Retina (tissue), 1 donor: ENCODE measurements around the gene CLOCK.

Experiments
- DNase-seq: peaks from one replicate; pipeline ENCODE4 v3.0.0-alpha.2; 2016

CLOCK gene

DNA sequence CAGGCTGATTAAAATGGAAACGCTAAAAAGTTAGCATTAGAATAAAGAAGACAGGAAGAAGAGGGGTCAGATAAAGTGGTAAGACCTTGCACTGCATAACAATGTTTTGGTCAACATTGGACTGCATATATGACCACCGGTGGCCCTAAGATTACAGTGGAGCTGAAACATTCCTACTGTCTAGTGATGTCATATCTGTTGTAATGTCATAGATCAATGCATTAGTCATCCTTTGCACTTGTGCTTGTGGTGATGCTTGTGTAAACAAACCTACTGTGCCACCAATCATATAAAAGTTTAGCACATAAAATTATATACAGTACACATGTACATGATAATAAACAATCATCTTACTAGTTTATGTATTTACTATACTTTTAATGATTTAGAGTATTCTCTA, 78.0 kb downstream of the CLOCK start:
- no peak for DNase-seq

DNA sequence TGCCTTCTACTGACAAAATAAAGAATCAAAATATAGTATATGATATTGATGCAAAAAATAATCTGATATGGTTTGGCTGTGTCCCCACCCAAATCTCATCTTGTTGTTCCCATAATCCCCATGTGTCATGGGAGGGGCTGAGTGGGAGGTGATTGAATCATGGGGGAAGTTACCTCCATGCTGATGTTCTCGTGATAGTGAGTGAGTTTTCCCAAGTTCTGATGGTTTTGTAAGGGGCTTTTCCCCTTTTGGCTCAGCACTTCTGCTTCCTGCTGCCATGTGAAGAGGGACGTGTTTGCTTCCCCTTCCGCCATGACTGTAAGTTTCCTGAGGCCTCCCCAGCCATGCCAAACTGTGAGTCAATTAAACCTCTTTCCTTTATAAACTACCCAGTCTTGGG, 80.7 kb downstream of the CLOCK start:
- no peak for DNase-seq

DNA sequence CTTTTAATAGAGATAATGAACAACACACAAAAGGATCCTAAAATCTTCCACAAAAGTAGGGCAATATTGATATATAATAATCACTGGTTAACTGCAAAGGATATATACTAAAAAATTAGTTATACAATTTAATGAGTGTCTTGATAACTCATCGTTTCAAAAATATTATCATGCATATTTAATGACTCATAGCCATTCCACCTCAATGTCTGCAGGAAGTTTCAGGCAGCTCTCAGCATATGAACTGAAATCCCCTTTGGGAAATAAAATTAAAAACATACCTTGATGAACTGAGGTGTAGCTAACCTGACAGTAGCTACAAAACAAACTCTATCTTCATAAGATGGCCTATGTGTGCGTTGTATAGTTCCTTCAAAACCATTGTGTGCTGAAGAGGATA, 88.1 kb downstream of the CLOCK start:
- DNase-seq = no peak

DNA sequence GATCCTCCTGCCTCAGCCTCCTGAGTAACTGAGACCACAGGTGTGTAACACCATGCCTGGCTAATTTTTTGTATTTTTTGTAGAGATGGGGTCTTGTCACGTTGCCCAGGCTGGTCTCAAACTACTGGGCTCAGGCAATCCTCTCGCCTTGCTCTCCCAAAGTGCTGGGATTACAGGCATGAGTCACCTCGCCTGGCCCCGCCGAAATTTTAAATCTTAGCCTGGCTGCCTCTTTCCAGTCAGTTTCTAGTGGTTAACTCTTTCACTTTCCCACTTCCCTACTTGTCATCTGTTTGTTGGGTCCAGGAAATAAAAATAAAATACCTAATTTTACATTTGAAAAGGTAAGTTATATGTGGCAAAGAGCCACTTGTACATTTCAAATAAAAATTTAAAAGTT, 88.5 kb downstream of the CLOCK start:
- DNase-seq = no peak

DNA sequence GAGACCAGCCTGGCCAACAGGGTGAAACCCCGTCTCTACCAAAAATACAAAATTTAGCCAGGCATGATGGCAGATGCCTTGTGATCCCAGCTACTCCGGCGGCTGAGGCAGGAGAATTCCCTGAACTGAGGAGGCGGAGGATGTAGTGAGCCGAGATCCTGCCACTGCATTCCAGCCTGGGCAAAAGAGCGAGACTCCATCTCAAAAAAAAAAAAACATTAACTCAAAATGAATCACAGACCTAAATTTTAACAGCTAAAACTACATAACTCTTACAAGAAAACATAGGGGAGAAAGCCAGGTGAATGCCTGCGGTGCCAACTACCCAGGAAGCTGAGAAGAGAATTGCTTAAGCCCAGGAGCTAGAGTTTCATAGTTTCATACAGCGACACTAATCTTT, 96.1 kb downstream of the CLOCK start:
- no peak for DNase-seq

DNA sequence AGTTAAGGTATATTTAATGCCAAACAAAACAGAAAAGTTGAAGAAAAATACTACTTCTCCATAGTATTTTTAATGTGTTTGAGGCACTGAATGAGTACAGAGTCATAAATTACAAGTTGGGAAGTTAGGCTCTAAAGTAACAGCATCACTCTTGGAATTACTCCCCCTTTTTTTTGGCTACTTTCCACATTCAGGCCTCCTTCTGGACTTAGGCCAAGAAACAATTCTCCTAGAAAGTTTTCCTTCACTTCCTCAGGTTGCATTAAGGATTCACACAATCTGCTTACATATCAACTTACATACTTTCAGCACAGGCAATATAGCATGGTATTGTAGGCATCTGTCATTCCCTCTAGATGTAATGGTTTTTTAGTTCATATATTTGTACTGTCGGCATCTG, 98.9 kb downstream of the CLOCK start:
- DNase-seq = no peak

DNA sequence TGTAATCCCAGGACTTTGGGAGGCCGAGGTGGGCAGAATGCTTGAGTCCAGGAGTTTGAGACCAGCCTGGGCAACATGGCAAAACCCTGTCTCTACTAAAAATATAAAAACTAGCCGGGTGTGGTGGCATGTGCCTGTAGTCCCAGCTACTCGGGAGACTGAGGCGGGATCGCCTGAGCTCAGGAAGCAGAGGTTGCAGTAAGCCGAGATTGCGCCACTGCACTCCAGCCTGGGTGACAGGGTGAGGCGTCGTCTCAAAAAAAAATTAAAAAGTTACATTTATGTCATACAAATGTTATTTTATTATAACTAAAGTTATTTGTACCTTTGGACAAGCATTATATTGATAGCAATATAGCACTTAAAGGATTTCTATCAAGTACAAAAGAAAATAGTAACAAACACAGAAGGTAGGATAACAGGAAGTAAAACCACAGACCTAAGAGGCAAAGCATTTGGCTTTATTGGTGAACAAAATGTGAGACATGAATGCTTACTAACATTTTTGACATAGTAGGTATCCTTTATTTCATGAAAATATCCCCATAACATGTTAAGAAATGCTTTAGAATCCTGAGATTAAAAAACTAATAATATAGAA, 99.5 kb downstream of the CLOCK start:
- no peak for DNase-seq

DNA sequence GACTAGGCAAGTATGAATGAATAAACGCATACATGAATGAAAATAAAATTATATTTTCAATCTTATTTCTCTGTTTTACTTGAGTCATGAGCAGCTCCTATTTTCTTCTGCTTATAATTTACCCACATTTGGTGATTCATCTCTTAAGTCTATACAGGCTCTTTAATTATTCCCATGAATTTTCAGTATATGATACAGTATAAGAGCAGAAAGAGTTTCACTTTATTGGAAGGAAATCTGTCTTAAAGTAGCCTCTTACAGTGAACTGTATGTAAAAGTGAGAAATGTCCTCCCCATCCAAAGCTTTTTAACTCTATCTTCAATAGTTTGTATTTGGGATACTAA, 100.2 kb downstream of the CLOCK start:
- no peak for DNase-seq

DNA sequence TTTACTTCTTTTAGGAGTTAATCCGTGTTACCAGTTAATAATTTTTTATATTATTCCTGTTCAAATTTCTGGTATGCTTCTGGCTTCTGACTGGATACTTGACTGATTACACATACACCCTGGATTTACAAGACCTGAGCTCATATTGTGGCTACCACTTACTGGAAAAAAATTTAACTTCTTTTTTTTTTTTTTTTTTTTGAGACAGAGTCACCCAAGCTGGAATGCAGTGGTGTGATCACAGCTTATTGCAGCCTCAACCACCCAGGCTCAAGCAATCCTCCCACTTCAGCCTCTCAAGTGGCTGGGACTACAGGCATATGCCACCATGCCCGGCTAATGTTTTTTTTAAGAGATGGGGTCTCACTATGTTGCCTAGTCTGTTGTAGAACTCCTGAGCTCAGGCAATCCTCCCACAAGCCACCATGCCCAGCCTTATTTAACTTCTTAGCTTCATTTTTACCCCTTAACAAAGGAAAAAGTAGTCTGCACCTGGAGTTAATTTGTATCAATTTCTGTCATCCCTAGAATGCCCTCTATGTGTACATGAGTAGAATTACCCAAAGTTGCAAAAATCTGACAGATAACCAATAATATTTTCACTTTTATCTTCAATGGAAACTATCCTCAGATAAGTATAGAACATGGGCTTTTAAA, 100.7 kb downstream of the CLOCK start:
- no peak for DNase-seq

DNA sequence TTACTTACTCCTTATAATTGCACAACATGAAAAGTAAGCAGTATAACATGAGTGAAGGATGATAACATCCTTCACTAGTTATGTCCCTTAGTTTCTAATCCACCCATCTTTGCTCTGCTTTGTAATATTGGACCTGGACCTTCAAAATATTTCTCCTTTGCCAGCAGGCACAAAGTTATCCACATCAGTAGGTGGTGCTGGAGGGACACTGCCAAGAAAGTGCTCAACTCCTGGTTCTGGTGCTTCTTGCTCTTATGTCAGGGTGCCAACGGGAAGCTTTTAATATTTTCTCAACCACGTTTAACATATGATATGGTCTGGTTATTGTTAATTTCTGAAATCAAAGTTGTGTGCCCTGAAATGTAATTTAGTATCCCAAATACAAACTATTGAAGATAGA, 101.9 kb downstream of the CLOCK start:
- DNase-seq = peak; percentile 9

DNA sequence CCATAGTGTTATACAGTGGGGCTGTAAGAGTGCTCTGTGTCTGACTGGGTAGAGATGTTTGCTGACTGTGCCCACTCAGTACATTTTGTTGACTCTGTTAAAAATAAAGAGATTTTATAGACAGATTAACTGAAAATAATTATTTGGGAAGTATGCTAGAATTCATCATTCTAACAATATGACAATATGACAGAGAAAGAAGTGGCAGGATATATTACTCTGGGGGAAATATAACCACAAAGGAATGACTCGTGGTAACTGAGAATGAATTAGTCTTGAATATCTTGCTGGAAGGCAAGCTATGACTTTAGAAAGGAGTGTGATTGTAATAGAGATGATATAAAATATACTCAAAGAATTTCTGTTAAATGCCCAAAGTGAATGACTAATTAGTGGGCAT, 104.2 kb downstream of the CLOCK start:
- no peak for DNase-seq

DNA sequence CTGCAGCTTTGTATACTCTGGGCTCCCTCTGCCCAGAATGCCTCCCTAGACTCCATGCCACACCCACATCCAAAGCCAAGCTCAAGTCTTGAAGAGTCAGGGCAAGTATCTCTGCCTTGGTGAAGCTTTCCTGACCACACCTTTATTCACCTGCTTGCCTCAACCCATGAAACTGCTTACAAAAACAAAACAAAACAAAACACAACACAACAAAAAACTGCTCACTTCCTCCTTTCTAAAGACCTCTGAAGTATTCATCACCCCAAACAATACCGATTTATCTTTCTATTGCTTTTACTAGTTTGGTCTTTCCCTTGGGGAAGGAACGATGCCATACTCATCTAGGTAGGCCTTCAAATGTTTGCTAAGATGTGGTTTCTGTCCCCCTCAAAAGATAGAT, 105.9 kb downstream of the CLOCK start:
- no peak for DNase-seq

DNA sequence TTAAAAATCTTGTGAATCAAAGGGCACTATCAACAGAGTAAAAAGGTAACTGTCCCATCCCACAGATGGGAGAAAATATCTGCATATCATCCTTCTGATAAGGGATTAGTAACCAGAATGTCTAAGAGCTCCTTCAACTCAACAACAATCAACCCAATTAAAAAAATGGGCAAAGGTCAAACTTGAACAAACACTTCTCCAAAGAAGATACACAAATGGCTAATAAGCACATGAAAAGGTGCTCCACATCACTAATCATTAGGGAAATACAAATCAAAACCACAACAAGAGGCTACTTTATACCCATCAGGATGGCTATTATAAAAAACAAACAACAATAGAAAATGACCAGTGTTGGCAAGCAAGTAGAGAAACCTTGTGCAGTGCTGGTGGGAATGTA, 107.7 kb downstream of the CLOCK start:
- DNase-seq = no peak

DNA sequence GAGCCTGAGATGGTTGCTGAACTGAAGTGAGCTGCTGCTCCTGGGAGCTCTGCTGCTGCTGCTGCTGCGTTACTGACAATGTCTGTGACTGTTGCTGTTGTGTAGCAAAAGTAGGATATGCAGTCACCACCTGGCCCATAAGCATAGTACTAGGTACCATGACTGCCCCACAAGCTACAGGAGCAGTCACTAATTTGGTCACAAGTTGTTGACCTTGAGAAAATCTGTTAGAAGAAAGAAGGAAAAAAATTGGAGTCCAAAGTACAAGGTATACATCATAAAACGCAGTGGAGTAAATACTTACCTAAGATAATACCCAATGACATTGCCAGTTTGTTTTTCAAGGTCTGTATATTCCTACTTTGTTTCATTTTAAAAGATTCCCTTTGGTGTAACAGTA, 108.4 kb downstream of the CLOCK start:
- no peak for DNase-seq

DNA sequence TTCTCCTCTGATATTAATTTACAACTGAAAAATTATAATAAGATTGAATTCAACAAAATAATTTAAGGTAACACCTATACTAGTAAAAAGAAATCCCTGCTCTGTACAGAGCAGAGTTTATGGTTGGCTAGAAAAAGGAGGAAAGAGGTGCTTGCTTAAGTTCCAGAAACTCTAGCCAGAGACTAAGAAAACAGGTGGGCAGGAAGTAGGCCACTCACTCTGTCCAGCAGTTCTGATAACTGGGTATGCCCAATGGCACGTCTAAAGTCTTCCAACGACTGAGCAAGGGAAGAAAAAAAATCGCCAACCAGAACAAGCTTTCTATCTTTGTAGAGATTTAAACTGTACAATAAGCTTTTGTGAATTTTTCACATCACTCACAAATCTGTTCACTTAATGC, 108.9 kb downstream of the CLOCK start:
- no peak for DNase-seq

DNA sequence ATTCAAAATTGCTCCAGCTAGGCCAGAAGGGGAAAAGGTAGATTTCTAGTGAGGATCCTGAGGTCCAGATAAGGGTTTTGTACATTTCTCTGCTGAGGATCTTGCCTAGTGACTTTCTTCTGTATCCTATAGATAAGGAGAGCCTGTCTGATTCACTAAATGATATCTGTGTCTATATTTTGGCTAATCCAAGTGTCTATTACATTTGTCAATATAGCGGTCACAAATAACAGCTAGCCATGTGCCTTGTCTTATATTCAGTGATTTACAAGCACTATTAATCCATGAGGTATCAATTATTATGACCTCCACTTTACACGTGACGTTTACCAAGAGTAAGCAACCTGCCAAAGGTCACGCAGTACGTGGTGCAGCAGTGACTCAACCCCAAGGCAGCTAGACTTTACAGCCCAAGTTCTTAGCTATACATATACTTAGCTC, 109.3 kb downstream of the CLOCK start:
- no peak for DNase-seq

DNA sequence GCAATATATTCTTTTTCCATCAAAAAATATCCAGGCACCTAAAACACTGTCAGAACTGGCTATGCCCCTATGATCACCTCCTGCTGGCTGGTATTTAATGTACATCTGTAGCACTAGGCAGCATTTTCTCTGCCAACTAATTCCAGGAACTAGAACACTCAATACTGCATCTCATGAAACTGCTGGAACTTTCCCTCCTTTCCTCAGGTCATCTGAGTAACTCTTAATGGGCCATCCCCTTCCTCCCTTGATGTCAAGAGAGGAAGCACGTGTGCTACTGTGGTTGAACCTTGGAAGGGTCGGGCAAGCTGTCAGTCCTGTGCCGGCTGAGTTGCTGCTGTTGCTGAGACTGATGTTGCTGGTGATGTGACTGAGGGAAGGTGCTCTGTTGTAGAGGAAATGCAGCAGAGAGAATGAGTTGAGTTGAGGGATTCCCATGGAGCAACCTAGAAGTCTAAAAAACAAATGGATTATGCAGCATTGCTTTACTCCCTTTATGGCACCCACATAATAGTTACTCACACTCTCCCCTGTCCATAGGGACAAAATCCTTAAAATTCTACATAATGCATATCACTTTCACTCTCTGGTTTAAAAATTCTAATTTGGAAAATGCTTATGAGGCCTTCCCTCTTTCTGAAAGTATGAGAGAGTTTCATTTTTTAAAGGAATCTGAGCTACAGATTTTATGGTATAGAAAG, 111.4 kb downstream of the CLOCK start:
- DNase-seq = no peak

DNA sequence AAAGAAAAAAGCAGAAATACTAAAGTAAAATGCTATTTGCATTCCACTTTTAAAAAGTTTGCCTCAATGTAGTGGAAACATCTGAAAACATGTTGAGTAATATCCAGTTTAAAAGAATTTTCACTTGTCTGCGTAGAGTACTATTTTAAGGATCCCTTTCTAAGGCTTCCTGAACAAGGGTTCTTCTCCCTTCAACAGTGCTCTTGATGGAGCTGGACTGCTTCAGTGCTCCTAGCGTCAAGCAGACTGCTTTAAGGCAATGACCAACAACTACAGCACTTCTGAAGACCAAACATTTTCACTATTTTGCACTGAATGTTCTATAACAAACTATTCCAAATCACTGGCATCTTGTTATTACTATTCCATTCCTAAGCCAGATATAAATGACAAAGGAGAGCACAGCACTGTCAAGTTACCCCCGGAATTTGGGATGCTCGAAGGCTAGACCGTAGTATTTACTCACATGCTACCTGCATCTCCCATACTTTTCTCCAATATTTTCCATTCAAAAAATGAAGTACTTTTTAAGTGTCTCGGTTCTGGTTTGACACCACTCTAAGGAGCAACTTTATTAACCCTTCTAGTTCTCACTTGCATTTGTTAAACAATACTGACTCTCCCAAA, 114.9 kb downstream of the CLOCK start:
- no peak for DNase-seq

DNA sequence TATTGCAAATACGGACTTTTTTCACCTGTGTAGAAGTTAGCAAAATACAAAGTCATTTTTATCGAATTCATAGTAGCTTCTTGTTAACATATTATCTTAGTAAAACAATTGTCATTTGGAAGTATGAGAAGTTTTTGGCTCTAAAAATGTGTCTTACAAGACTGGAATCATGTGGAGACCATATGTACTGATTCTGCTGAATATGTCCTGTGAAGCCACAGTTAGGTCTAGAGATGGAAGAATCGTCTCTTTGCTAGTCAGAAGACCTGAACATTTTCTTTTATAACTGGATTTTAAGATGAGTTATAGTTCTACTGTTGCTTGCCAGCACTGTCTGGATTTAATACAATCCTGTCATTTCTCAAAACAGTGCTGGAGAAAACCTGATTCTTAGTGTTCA, 121.9 kb downstream of the CLOCK start:
- DNase-seq = no peak

DNA sequence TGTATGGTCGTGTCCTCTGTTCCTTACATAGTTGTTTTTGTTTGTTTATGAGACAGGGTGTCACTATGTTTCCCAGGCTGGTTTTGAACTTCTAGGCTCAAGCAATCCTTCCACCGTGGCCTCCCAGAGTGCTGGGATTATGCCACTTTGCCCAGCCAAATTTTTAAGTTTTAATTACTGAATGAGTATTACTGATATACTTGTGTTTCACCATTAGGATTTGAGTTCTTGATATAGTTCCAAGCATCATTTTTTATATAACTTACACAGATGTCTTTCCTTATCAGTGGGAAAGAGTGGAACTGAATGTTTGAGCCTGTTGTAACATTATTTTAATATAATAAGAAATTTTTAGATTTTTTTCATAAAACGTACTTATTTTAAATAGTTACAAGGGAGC, 130.5 kb downstream of the CLOCK start:
- DNase-seq = no peak

DNA sequence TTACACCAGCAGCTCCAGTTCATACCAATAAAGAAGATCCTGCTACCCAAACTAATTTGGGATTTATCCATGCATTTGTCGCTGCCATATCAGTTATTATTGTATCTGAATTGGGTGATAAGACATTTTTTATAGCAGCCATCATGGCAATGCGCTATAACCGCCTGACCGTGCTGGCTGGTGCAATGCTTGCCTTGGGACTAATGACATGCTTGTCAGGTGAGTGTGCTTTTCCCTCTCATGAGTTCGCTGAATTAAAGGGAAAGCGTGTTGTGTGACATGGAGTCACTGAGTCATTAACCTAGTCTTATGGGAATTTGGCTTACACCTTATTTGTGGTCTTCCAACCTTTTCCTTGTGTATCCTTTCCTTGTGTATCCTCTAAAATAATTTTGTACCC, 135.1 kb downstream of the CLOCK start:
- DNase-seq = no peak

DNA sequence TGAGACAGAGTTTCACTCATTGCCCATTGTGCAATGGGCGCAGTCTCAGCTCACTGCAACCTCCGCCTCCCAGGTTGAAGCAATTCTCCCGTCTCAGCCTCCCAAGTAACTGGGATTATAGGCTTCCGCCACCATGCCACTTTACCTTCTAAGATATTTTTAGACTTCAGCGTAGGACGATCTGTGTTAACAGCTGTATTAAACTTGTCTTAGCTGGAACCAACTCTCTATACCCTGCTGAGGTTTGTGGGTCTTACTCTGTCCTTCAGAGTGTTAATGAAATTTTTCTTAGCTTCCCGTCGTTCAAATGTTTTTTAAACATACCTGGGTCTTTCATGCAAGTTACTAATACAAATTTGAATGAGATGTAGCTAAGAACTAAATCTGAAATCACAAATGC, 136.3 kb downstream of the CLOCK start:
- no peak for DNase-seq

DNA sequence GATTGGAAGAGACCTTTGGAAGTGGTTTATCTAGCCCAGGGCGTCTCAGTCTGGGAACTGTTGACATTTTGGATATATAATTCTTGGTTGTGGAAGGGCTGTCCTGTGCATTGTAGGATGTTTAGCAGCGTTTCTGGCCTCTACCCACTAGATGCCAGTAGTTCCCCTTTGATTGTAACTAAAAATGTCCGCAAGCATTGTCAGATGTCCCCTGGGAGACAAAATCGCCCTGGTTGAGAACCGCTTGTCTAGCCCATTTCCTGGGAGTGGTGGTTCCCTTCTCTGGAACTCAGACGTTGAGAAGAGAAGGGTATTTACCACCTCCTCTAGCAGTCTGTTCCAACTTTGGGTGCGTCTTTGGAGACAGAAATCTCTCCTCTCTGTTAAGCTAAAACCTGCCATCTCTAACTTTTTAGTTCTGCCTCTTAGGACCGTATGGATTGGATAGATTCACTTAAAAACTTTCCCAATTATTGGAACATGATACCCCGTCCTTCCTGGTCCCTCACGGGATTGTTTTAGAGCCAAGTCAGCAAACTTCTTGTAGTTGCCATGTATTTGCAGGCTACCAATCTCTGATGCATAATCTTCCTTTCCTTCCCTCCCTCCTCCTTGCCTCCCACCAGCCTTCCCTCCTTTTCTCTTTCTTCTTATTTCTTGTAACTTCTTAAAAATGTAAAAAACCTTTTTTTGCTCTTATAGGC, 137.1 kb downstream of the CLOCK start:
- DNase-seq = no peak

DNA sequence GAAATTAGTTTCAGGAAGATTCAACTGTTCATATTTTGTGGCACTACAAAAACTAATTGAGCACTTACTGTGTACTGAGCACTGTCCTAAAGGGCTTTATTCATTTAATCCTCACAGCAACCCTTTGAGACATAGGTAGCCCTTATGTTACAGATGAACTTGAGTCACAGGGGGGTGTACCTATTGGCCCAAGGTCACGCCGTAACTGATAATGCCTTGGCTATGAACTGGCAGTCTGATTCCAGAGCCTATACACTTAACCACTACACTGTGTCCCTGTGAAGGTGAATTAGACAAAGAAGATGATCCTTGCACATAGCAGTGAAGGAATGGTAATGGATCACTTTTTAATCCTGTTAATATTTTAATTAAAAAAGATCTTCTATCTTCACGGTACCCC, 138.9 kb downstream of the CLOCK start:
- no peak for DNase-seq
